Caki2 (cell line): ENCODE results near the gene RTF2. TPM values are rescaled to one million over a fixed set of nuclear protein-coding genes. Genes with fewer than 3 reads are reported as not detected.

ENCODE experiments used
- total RNA-seq: library from RNA; depleted of rRNA; stranded (reverse); fragments of >200 nt; shearing (Covaris generic); gene quantifications from 2 replicates; pipeline ENCODE4 v1.2.3, GENCODE V29; 2014; ENCODE audit warnings: low replicate concordance; rRNA removed

RTF2 gene
- total RNA-seq, 1 experiment from 2014 or later = 127 TPM

Other genes with a start within 250 kb of the RTF2 start
- not detected in 2 replicates for gene MC3R, start 219.9 kb upstream of the RTF2 start, total RNA-seq
- 3.2 and 12.8 TPM in 2 replicates for gene FAM210B, start 109.7 kb upstream of the RTF2 start, total RNA-seq
- 74.5 and 95.5 TPM in 2 replicates for gene AURKA, start 76.4 kb upstream of the RTF2 start, total RNA-seq
- gene CSTF1, start 76.0 kb upstream of the RTF2 start, total RNA-seq = 42.7 and 61.1 TPM in 2 replicates
- gene CASS4, start 56.4 kb upstream of the RTF2 start, total RNA-seq = not detected in 2 replicates
- gene FAM209A, start 56.1 kb downstream of the RTF2 start, total RNA-seq = not detected in 2 replicates
- not detected in 2 replicates for gene FAM209B, start 64.6 kb downstream of the RTF2 start, total RNA-seq
- gene TFAP2C, start 160.7 kb downstream of the RTF2 start, total RNA-seq = 7.6 and 13.0 TPM in 2 replicates